Nephron progenitor cell (in vitro differentiated cells): ENCODE data around the gene C19orf73.
A peak's percentile ranks its signal among the peaks of the same experiment; 100 is the strongest.

Experiments used
- DNase-seq: peaks from one replicate; pipeline ENCODE4 v3.0.0; 2021
- H3K27ac Mint-ChIP-seq: 2 replicates; pipeline ENCODE4 v1.8.0; 2021; ENCODE audit warnings: mild to moderate bottlenecking, moderate library complexity, mixed read lengths
- H3K27me3 Mint-ChIP-seq: 2 replicates; pipeline ENCODE4 v1.8.0; 2021; ENCODE audit warnings: mild to moderate bottlenecking, low read depth, mixed read lengths; ENCODE audit not compliant: poor library complexity
- H3K36me3 Mint-ChIP-seq: 2 replicates; pipeline ENCODE4 v1.8.0; 2021; ENCODE audit warnings: low read depth, mixed read lengths
- H3K4me1 Mint-ChIP-seq: 2 replicates; pipeline ENCODE4 v1.8.0; 2021; ENCODE audit warnings: mixed read lengths
- H3K4me3 Mint-ChIP-seq: 2 replicates; pipeline ENCODE4 v1.8.0; 2021; ENCODE audit warnings: mild to moderate bottlenecking, moderate library complexity, mixed read lengths
- H3K9me3 Mint-ChIP-seq: 2 replicates; pipeline ENCODE4 v1.8.0; 2021; ENCODE audit warnings: mild to moderate bottlenecking, moderate library complexity, mixed read lengths
- CTCF ChIP-seq: fragments of 200-600 bp; sonication (generic); IDR thresholded peaks from 2 replicates; pipeline ENCODE4 v1.5.0; 2021; ENCODE audit warnings: antibody characterized with exemption

C19orf73 gene

DNA sequence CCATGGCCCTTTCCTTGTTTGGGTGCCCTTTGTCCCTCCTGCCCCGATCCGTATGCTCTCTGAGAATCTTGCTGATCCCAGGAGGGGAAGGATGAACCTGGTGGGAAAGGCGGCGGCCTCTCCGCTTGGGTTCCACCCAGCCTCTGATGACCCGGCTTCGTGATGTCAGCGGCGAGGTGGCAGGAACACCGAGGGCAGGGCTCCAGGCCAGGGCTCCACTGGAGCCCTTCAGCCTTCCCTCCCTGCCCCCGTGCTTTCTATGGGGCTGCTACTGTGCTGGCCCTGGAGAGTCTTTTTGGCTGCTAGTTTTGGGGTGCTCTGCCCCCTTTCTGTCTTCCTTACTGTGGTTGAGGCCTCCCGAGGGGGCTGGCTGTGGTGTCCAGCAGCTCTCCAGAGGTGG is 16.6 kb downstream of the C19orf73 start:
- Mint-ChIP-seq H3K36me3 (peaks cover 58% of the 10 kb centered on the region), H3K27ac (peak overlapping the region; percentile 96), H3K27me3 (peaks cover 5% of the 10 kb centered on the region), H3K4me3 (no peak overlapping the region), H3K9me3 (no peaks in the 10 kb centered on the region), H3K4me1 (peaks cover 75% of the 10 kb centered on the region)
- no peak for DNase-seq
- no peak for TF ChIP-seq CTCF

GRCh38 chr19:49101160-49101559 is 17.8 kb downstream of the C19orf73 start:
- Mint-ChIP-seq H3K4me1 (peaks cover 65% of the 10 kb centered on the region), H3K27me3 (peaks cover 5% of the 10 kb centered on the region), H3K9me3 (no peaks in the 10 kb centered on the region), H3K27ac (peak overlapping the region; percentile 95), H3K4me3 (peak overlapping the region; percentile 13), H3K36me3 (peaks cover 54% of the 10 kb centered on the region)
- no peak for DNase-seq
- TF ChIP-seq CTCF, result no peak

- no peak for DNase-seq
- peaks cover 60% of the 10 kb centered on the region for H3K36me3 Mint-ChIP-seq
- no peak overlapping the region for H3K4me3 Mint-ChIP-seq
- no peaks in the 10 kb centered on the region for H3K9me3 Mint-ChIP-seq
- no peak overlapping the region for H3K27ac Mint-ChIP-seq
- H3K27me3 Mint-ChIP-seq, result peaks cover 5% of the 10 kb centered on the region
- no peak for TF ChIP-seq CTCF
- peaks cover 47% of the 10 kb centered on the region for H3K4me1 Mint-ChIP-seq
Observed at GRCh38 chr19:49098795-49099194, 20.1 kb downstream of the C19orf73 start.

GRCh38 chr19:49097453-49098288 is 21.3 kb downstream of the C19orf73 start:
- peak; percentile 99 for TF ChIP-seq CTCF
- Mint-ChIP-seq H3K4me1 (peaks cover 36% of the 10 kb centered on the region), H3K27ac (peak overlapping the region; percentile 93), H3K36me3 (peaks cover 65% of the 10 kb centered on the region), H3K9me3 (no peaks in the 10 kb centered on the region), H3K27me3 (peaks cover 5% of the 10 kb centered on the region), H3K4me3 (no peak overlapping the region)
- peak; percentile 81 for DNase-seq

GRCh38 chr19:49094505-49095482 is 24.1 kb downstream of the C19orf73 start:
- H3K9me3 Mint-ChIP-seq, result no peaks in the 10 kb centered on the region
- H3K4me3 Mint-ChIP-seq, result no peak overlapping the region
- H3K27ac Mint-ChIP-seq, result peak overlapping the region; percentile 64
- no peaks in the 10 kb centered on the region for H3K27me3 Mint-ChIP-seq
- no peak for DNase-seq
- H3K4me1 Mint-ChIP-seq, result peaks cover 20% of the 10 kb centered on the region
- H3K36me3 Mint-ChIP-seq, result peaks cover 79% of the 10 kb centered on the region
- no peak for TF ChIP-seq CTCF
